ENCODE results near the gene FADS6.
"Not testable (repeated sequence)": the region's sequence is repeated elsewhere in the genome, so short reads cannot be mapped to it uniquely, and the experiment has no call there.

The FADS6 gene

DNA sequence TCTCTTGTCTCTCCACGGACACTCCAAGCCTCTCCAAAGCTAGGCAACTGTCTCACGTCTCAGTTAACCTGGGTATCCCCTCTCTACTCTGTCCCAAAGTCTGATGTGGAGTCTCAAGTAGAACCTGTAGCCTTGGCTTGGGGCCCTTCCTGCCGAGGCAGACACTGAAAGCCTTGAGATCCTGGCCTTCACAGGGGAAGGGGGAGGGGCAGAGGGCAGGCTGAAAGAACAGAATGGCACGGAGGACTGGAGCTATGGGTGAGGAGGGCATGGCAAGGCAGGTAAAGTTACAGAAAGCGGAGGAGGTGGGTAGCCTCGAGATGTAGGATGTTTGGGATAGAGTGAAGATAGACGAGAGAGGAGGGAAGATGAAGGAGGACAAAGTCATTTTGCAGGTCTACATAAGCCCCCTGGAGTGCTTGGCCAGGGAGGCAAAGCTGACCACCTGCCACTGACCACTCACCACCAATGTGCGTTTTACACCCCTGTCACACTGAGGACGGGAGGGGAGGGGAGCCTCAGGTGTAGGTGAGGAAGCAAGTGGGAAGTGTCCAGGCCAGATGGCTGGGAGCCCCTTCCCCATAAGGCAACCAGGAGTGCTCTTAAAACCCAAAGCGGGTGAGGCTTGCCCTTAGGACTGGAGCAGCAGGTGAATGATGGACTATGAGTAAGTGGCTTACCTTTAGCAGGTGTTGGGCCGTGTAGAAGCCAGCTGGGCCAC lies 21.9 kb downstream of the FADS6 start:
- H3K23ac ChIP-seq (ENCODE audit: low read depth, low read length, poor library complexity) = no peak overlapping the region
- no peak overlapping the region for H4K8ac ChIP-seq (ENCODE audit: low read depth, low read length)
- peak overlapping the region; percentile 9 for H2BK5ac ChIP-seq (ENCODE audit: low read length)
- no peaks in the 10 kb centered on the region for H3K9me3 ChIP-seq (replicated peaks in 1 of 2; ENCODE audit: control insufficient read depth in 2 of 2, insufficient read depth in 1 of 2, low read depth in 1 of 2, low read length in 2 of 2)
- peaks cover 7% of the 10 kb centered on the region for H3K79me1 ChIP-seq (ENCODE audit: low read depth, low read length)
- no peak overlapping the region for H3K27ac ChIP-seq (replicated peaks; ENCODE audit: low read length)
- H3K27me3 ChIP-seq (ENCODE audit: control insufficient read depth in 3 of 3, insufficient read depth in 3 of 3, low read depth in 1 of 3, low read length in 3 of 3) = peaks cover 0 to 10% (median 0%) of the 10 kb centered on the region in 3 experiments
- DNase-seq (ENCODE audit: low spot score) = no peak
- H2BK12ac ChIP-seq (ENCODE audit: low read length) = no peak overlapping the region
- H2AK5ac ChIP-seq (ENCODE audit: low read depth, low read length) = peak overlapping the region; percentile 23
- H3K36me3 ChIP-seq (replicated peaks in 1 of 2; ENCODE audit: control insufficient read depth in 2 of 2, insufficient read depth in 2 of 2, low read length in 2 of 2) = peaks cover 5 to 34% of the 10 kb centered on the region in 2 donors
- H3K4me1 ChIP-seq (ENCODE audit: control insufficient read depth in 2 of 2, insufficient read depth in 1 of 2, low read depth in 1 of 2, low read length in 2 of 2) = peaks cover 14 to 15% of the 10 kb centered on the region in 2 donors
- H3K9ac ChIP-seq (ENCODE audit: low read depth, low read length, poor library complexity) = peak overlapping the region; percentile 64
- no peak overlapping the region for H2AFZ ChIP-seq (ENCODE audit: low read length)
- H3K4me2 ChIP-seq (ENCODE audit: insufficient read depth, low read length, poor library complexity, severe bottlenecking) = peak overlapping the region; percentile 89
- no peak overlapping the region for H2BK120ac ChIP-seq (ENCODE audit: low read depth, low read length)
- no peak overlapping the region for H3K4ac ChIP-seq (ENCODE audit: low read length)
- H3K4me3 ChIP-seq (ENCODE audit: low read length in 2 of 2) = peak overlapping the region; percentile 2 to 92
- no peak overlapping the region for H2BK15ac ChIP-seq (ENCODE audit: low read length)
- H3K14ac ChIP-seq (ENCODE audit: low read length) = no peak overlapping the region
- H3K18ac ChIP-seq (ENCODE audit: low read length) = no peak overlapping the region
- H4K91ac ChIP-seq (ENCODE audit: low read depth, low read length, poor library complexity) = no peak overlapping the region
- WGBS, 2 donors (ENCODE audit: extremely low coverage in 2 of 2, insufficient read length in 2 of 2, insufficient replicate concordance in 1 of 2) = 100% methylated on average over 3 of the region's 11 CpGs; no CpG with 5 or more reads in 1 of the 2 donors

DNA sequence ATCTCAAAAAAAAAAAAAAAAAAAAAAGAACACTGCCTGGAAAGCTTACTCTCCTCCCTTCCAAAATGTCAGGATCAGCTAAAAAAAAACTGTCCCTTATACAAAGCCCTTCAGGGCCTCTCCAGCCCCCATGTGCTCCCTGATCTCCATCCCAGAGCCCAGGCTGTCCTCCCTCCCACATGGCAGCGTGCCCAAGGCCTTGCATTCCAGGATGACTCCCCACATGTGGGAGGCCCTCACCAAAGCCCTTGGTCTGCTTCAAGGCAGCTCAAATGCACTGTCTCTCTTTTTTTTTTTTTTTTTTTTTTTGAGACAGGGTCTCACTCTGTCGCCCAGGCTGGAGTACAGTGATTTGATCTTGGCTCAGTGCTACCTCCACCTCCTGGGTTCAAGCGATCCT lies 22.9 kb downstream of the FADS6 start:
- H3K18ac ChIP-seq (ENCODE audit: low read length) = no peak overlapping the region
- H2AK5ac ChIP-seq (ENCODE audit: low read depth, low read length) = no peak overlapping the region
- H2BK120ac ChIP-seq (ENCODE audit: low read depth, low read length) = no peak overlapping the region
- no peak overlapping the region for H2BK5ac ChIP-seq (ENCODE audit: low read length)
- no peaks in the 10 kb centered on the region for H3K9me3 ChIP-seq (replicated peaks in 1 of 2; ENCODE audit: control insufficient read depth in 2 of 2, insufficient read depth in 1 of 2, low read depth in 1 of 2, low read length in 2 of 2)
- H3K4me3 ChIP-seq (ENCODE audit: low read length in 2 of 2) = no peak overlapping the region
- peaks cover 14 to 15% of the 10 kb centered on the region in 2 donors for H3K4me1 ChIP-seq (ENCODE audit: control insufficient read depth in 2 of 2, insufficient read depth in 1 of 2, low read depth in 1 of 2, low read length in 2 of 2)
- H3K27ac ChIP-seq (replicated peaks; ENCODE audit: low read length) = no peak overlapping the region
- H3K27me3 ChIP-seq (ENCODE audit: control insufficient read depth in 3 of 3, insufficient read depth in 3 of 3, low read depth in 1 of 3, low read length in 3 of 3) = peaks cover 0 to 3% (median 0%) of the 10 kb centered on the region in 3 experiments
- H4K8ac ChIP-seq (ENCODE audit: low read depth, low read length) = no peak overlapping the region
- H3K4me2 ChIP-seq (ENCODE audit: insufficient read depth, low read length, poor library complexity, severe bottlenecking) = no peak overlapping the region
- no peak overlapping the region for H2BK15ac ChIP-seq (ENCODE audit: low read length)
- no peak overlapping the region for H3K4ac ChIP-seq (ENCODE audit: low read length)
- H4K91ac ChIP-seq (ENCODE audit: low read depth, low read length, poor library complexity) = no peak overlapping the region
- H2BK12ac ChIP-seq (ENCODE audit: low read length) = no peak overlapping the region
- peaks cover 7 to 43% of the 10 kb centered on the region in 2 donors for H3K36me3 ChIP-seq (replicated peaks in 1 of 2; ENCODE audit: control insufficient read depth in 2 of 2, insufficient read depth in 2 of 2, low read length in 2 of 2)
- no peak overlapping the region for H3K14ac ChIP-seq (ENCODE audit: low read length)
- WGBS, 2 donors (ENCODE audit: extremely low coverage in 2 of 2, insufficient read length in 2 of 2, insufficient replicate concordance in 1 of 2) = no CpG with 5 or more reads among the region's 3 CpGs
- DNase-seq (ENCODE audit: low spot score) = no peak
- peak overlapping the region; percentile 14 for H3K9ac ChIP-seq (ENCODE audit: low read depth, low read length, poor library complexity)
- H3K79me1 ChIP-seq (ENCODE audit: low read depth, low read length) = peaks cover 7% of the 10 kb centered on the region
- H2AFZ ChIP-seq (ENCODE audit: low read length) = no peak overlapping the region
- H3K23ac ChIP-seq (ENCODE audit: low read depth, low read length, poor library complexity) = no peak overlapping the region

DNA sequence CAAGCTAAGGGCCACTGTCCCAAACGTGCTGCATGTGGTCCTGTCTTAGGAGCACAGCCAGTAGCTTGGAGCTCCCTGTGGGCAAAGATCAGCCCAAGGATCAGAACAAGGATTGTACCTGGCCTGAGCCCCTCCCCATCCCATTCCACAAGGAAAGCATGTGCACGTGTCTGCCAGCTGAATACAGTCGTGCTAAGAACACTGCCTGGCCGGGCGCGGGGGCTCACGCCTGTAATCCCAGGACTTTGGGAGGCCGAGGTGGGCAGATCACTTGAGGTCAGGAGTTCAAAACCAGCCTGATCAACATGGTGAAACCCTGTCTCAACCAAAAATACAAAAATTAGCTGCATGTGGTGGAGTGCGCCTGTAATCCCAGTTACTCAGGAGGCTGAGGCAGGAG lies 23.4 kb downstream of the FADS6 start:
- no CpG with 5 or more reads among the region's 9 CpGs for WGBS, 2 donors (ENCODE audit: extremely low coverage in 2 of 2, insufficient read length in 2 of 2, insufficient replicate concordance in 1 of 2)
- not testable (repeated sequence) for H2AFZ ChIP-seq (ENCODE audit: low read length)

DNA sequence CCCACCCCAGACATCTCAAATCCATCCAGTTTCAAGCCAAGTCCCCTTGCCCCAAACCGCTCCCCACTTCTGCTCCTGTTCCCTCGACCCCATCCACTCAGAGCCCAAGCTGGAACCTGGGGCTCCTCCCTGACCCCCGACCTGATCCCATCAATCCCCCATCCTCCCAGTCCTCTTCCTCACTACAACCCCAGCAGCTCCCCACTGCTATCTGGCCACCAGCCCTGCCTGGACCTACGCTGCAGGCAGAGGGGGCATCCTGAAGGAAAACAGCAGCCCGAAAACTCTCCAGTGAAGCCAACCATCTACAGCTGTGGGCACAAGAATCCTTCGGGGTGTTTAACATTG lies 24.6 kb downstream of the FADS6 start:
- no peak overlapping the region for H2BK15ac ChIP-seq (ENCODE audit: low read length)
- peaks cover 7% of the 10 kb centered on the region for H3K79me1 ChIP-seq (ENCODE audit: low read depth, low read length)
- H3K9ac ChIP-seq (ENCODE audit: low read depth, low read length, poor library complexity) = no peak overlapping the region
- H3K4me2 ChIP-seq (ENCODE audit: insufficient read depth, low read length, poor library complexity, severe bottlenecking) = no peak overlapping the region
- H3K4me3 ChIP-seq (ENCODE audit: low read length in 2 of 2) = no peak overlapping the region
- no peaks in the 10 kb centered on the region for H3K9me3 ChIP-seq (replicated peaks in 1 of 2; ENCODE audit: control insufficient read depth in 2 of 2, insufficient read depth in 1 of 2, low read depth in 1 of 2, low read length in 2 of 2)
- no peak overlapping the region for H2BK120ac ChIP-seq (ENCODE audit: low read depth, low read length)
- no peak overlapping the region for H2AK5ac ChIP-seq (ENCODE audit: low read depth, low read length)
- no CpG with 5 or more reads among the region's 6 CpGs for WGBS, 2 donors (ENCODE audit: extremely low coverage in 2 of 2, insufficient read length in 2 of 2, insufficient replicate concordance in 1 of 2)
- peaks cover 7 to 53% of the 10 kb centered on the region in 2 donors for H3K36me3 ChIP-seq (replicated peaks in 1 of 2; ENCODE audit: control insufficient read depth in 2 of 2, insufficient read depth in 2 of 2, low read length in 2 of 2)
- peaks cover 12% of the 10 kb centered on the region in 2 donors for H3K4me1 ChIP-seq (ENCODE audit: control insufficient read depth in 2 of 2, insufficient read depth in 1 of 2, low read depth in 1 of 2, low read length in 2 of 2)
- no peak overlapping the region for H3K14ac ChIP-seq (ENCODE audit: low read length)
- H3K18ac ChIP-seq (ENCODE audit: low read length) = no peak overlapping the region
- H3K27ac ChIP-seq (replicated peaks; ENCODE audit: low read length) = no peak overlapping the region
- H2AFZ ChIP-seq (ENCODE audit: low read length) = no peak overlapping the region
- H2BK5ac ChIP-seq (ENCODE audit: low read length) = no peak overlapping the region
- no peak overlapping the region for H4K91ac ChIP-seq (ENCODE audit: low read depth, low read length, poor library complexity)
- no peak for DNase-seq (ENCODE audit: low spot score)
- H4K8ac ChIP-seq (ENCODE audit: low read depth, low read length) = no peak overlapping the region
- H2BK12ac ChIP-seq (ENCODE audit: low read length) = no peak overlapping the region
- H3K27me3 ChIP-seq (ENCODE audit: control insufficient read depth in 3 of 3, insufficient read depth in 3 of 3, low read depth in 1 of 3, low read length in 3 of 3) = no peaks in the 10 kb centered on the region
- peak overlapping the region; percentile 25 for H3K23ac ChIP-seq (ENCODE audit: low read depth, low read length, poor library complexity)
- no peak overlapping the region for H3K4ac ChIP-seq (ENCODE audit: low read length)

More for the DNA sequence above, 23.4 kb downstream of the FADS6 start:
- H3K27ac ChIP-seq (replicated peaks; ENCODE audit: low read length); H4K8ac ChIP-seq (ENCODE audit: low read depth, low read length); H3K79me1 ChIP-seq (ENCODE audit: low read depth, low read length); H3K18ac ChIP-seq (ENCODE audit: low read length); H3K4ac ChIP-seq (ENCODE audit: low read length); H2BK15ac ChIP-seq (ENCODE audit: low read length); H4K91ac ChIP-seq (ENCODE audit: low read depth, low read length, poor library complexity); H3K27me3 ChIP-seq (ENCODE audit: control insufficient read depth in 3 of 3, insufficient read depth in 3 of 3, low read depth in 1 of 3, low read length in 3 of 3); H3K4me2 ChIP-seq (ENCODE audit: insufficient read depth, low read length, poor library complexity, severe bottlenecking); H3K9me3 ChIP-seq (replicated peaks in 1 of 2; ENCODE audit: control insufficient read depth in 2 of 2, insufficient read depth in 1 of 2, low read depth in 1 of 2, low read length in 2 of 2); DNase-seq (ENCODE audit: low spot score); H2BK120ac ChIP-seq (ENCODE audit: low read depth, low read length); H2BK12ac ChIP-seq (ENCODE audit: low read length): not testable (repeated sequence)
- Histone ChIP-seq H3K9ac (ENCODE audit: low read depth, low read length, poor library complexity) (peak overlapping the region; percentile 12), H2BK5ac (ENCODE audit: low read length) (peak overlapping the region; percentile 54), H3K36me3 (replicated peaks in 1 of 2; ENCODE audit: control insufficient read depth in 2 of 2, insufficient read depth in 2 of 2, low read length in 2 of 2) (peaks cover 7 to 47% of the 10 kb centered on the region in 2 donors), H2AK5ac (ENCODE audit: low read depth, low read length) (peak overlapping the region; percentile 17), H3K4me3 (ENCODE audit: low read length in 2 of 2) (peak overlapping the region in 1 of 2 donors; percentile 17), H3K14ac (ENCODE audit: low read length) (peak overlapping the region; percentile 60), H3K4me1 (ENCODE audit: control insufficient read depth in 2 of 2, insufficient read depth in 1 of 2, low read depth in 1 of 2, low read length in 2 of 2) (peaks cover 14 to 15% of the 10 kb centered on the region in 2 donors), H3K23ac (ENCODE audit: low read depth, low read length, poor library complexity) (peak overlapping the region; percentile 87)

All from neuronal stem cell (in vitro differentiated cells).